Skin of body (tissue), 2 donors: ENCODE measurements around the gene GOLGA8M. TPM values are rescaled to one million over a fixed set of nuclear protein-coding genes. Genes with fewer than 3 reads are reported as not detected.
"Not testable (repeated sequence)": the region's sequence is repeated elsewhere in the genome, so short reads cannot be mapped to it uniquely, and the experiment has no call there.

Experiments used
- DNase-seq: peaks from one replicate; lab custom pipeline; 2025; lab: John Stamatoyannopoulos, UW
- total RNA-seq: library from RNA; depleted of rRNA; stranded (reverse); fragments of >200 nt; gene quantifications from one replicate; pipeline ENCODE4 v1.2.3, GENCODE V29; 2014

Gene GOLGA8M, protein sequence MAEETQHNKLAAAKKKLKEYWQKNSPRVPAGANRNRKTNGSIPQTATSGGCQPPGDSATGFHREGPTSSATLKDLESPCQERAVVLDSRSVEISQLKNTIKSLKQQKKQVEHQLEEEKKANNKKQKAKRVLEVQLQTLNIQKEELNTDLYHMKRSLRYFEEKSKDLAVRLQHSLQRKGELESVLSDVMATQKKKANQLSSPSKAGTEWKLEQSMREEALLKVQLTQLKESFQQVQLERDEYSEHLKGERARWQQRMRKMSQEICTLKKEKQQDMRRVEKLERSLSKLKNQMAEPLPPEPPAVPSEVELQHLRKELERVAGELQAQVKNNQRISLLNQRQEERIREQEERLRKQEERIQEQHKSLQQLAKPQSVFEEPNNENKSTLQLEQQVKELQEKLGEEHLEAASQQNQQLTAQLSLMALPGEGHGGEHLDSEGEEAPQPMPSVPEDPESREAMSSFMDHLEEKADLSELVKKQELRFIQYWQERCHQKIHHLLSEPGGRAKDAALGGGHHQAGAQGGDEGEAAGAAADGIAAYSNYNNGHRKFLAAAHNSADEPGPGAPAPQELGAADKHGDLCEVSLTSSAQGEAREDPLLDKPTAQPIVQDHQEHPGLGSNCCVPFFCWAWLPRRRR
- total RNA-seq, result 3.4 TPM

DNA sequence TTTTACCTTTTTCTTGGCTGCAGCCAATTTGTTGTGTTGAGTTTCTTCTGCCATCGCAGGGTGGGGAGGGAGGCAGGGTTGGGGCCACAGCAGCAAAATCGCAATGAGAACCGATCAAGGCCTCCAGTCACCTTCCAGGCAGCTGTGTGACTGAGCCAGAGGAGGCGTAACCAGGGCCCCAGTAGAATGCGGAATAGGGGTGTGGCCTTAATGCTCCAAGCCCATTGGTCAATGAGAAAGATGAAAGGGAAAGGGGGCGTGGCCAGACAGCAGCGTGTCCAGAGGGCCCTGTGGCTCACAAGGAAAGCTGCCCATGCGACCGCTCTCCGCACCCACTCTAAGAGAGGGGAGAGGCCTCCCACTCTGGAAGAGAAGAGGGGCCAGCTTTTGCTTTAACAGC lies at the start of gene GOLGA8M:
GOLGA8M (minus strand) TSS at position 152 of the 400 bp plus-strand sequence; CDS start at position 54, 98 bp downstream.
- DNase-seq, result not testable (repeated sequence)

DNA sequence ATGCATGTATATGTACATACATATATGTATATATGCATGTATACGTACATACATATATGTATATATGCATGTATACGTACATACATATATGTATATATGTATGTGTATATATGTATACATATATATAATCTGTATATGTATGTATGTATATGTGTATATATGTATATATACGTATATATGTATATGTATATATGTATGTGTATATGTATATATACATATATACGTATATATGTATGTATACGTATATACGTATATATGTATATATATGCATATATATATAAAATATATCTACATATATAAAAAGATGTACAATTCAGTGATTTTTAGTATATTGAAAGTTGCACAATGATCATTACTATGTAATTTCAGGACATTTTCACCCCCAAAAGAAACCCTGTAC lies 30.7 kb upstream of the GOLGA8M start:
- DNase-seq, result not testable (repeated sequence)

DNA sequence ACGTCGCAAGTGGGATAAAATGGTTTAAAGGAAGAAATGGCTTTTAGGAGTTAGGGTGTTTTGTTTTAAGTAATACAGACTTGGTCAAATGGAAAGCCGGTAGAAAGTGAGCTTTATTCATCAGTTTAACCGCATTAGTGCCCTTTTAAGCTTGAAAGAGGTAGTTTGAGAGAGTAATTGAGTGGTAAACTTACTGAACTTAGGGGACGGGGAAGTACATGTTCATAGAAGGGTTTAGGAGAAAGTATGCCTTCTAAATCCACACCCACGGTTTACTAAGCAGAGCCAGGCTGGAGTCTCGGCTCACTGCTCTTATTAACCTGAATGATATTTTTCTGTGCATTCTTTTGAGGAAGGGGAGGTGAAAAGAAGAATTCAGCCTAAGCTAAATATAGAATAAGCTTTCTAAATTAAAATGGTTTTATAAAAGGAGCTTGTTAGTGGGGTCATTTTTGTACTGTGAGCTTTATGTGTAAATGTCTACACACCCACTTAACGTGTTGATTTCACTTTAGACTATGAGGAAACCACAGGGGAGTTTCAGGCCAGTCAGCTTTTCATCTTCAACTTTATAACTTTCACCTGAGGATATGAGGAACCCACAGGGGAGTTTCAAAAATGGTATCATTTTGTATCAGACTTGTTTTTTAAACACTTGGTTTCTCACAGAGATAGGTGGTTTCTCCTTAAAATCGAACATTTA lies 26.5 kb upstream of the GOLGA8M start:
- DNase-seq, result not testable (repeated sequence)

DNA sequence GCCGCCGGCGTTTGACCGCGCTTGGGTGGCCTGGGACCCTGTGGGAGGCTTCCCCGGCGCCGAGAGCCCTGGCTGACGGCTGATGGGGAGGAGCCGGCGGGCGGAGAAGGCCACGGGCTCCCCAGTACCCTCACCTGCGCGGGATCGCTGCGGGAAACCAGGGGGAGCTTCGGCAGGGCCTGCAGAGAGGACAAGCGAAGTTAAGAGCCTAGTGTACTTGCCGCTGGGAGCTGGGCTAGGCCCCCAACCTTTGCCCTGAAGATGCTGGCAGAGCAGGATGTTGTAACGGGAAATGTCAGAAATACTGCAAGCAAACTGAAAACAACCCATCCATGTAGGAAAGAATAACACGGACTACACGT lies 26.0 kb upstream of the GOLGA8M start:
- DNase-seq, result not testable (repeated sequence)

DNA sequence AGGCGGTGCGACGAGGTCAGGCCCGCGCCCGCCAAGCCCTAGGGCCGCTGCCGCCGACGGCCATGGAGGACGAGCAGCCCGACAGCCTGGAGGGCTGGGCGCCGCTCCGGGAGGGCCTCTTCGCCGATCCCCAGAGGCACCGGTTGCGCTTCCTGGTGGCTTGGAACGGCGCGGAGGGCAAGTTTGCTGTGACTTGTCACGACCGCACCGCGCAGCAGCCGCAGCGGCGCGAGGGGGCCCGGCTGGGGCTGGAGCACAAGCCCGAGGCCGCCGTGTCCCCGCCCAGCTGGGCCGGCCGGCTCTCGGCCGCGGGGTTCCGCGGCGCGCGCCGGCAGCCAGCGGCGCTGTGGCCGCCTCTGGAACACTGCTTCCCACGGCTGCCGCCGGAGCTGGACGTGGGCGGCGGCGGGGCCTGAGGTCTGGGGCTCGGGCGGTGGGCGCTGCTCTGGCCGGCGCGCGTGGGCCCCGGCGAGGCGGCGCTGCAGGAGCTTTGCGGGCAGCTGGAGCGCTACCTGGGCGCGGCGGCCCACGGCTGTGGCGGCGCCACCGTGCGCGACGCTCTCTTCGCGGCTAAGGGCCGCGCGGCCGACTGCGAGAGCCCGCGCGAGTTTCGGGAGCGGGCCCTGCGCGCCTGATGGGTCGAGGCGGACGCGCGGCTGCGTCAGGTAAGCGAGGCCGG lies 25.4 kb upstream of the GOLGA8M start:
- DNase-seq, result not testable (repeated sequence)

DNA sequence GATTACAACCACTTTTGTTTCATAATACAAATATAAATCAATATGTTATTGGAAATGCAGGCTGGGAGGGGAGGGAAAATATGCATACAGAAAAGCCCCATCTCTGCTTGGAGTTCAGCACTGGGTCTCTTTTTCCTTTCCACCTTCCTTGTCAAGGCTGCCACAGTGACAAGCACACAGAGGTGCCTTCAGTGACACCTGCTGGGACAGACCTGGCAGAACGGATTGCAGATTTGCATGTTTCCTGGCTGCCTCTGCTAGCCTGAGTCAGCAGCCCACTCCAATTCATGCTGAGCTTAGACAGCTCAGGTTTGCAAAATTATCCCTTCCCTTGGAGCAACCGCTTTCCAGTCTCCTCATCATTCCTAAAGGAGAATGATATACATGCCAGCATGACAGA lies 15.8 kb upstream of the GOLGA8M start:
- DNase-seq, result not testable (repeated sequence)

DNA sequence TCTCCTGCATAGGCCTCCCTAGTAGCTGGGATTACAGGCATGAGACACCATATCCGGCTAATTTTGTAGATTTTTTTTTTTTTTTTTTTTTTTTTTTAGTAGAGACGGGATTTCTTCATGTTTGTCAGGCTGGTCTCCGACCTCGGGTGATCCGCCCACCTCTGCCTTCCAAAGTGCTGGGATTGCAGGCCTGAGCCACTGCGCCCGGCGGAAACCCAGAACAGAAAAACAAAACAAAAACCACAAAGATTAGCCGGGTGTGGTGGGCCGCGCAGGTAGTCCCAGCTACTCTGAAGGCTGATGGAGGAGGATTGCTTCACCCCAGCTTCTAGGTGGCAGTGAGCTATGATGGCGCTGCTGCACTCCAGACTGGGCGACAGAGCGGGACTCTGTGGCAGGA lies 14.8 kb upstream of the GOLGA8M start:
- DNase-seq, result not testable (repeated sequence)

DNA sequence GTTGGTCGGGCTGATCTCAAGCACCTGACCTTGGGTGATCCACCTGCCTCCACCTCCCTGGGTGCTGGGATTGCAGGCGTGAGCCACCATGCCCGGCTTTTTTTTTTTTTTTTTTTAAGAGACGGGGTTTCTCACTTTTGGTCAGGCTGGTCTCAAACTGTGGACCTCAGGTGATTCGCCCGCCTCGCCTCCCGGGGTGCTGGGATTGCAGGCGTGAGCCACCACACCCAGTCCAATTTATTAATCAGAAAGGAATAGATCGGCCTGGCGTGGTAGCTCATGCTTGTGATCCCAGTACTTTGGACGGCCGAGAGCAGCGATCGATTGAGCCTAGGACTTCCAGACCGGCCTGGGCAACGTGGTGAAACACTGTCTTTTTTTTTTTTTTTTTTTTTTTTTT lies 13.9 kb upstream of the GOLGA8M start:
- DNase-seq, result no peak

DNA sequence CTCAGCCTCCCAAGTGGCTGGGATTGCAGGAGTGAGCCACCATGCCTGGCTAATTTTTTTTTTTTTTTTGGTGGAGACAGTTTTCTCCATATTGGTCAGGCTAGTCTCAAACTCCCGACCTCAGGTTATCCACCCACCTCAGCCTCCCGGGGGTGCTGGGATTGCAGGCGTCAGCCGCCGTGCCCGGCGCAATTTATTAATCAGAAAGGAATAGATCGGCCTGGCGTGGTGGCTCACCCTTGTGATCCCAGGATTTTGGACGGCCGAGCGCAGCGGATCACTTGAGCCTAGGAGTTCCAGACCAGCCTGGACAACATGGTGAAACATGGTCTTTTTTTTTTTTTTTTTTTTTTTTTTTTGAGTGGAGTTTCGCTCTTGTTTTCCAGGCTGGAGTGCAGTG lies 13.3 kb upstream of the GOLGA8M start:
- DNase-seq, result no peak

DNA sequence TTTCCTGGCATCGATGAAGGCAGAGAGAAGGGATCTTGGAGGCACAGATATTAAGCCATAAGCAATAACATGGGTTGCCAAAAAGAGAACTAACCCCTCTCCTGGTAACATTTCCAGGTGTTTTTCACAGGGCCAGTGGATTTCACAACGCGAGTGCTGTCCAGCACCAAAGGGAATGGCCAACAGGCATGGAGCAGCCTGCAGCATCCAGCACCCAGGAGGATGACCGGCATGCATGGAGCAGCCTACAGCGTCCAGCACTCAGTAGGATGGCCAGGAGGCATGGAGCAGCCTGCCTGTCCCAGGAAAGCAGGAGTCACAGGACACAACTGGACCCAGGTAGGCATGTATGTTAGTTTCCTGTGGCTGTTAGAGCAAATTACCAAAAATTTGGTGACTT lies 11.8 kb upstream of the GOLGA8M start:
- DNase-seq, result not testable (repeated sequence)

DNA sequence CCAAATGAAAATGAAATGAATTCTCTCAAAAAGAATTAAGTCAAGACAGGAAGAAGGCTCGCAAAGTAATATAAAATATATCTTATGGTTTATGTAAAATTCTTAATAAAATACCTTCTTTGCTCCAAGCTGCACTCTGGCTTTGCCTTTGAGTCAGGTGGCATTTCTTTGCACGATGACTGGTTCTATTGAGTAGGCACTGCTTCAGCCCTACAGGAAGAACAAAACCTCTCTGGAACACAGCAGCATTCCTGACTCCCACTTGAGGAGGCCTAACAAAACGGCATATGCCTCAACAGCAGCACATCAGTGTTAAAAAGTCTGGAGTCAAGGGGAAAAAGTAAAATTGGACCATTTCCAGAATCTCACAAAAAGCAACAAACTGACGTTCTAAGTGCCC lies 7.4 kb upstream of the GOLGA8M start:
- not testable (repeated sequence) for DNase-seq

DNA sequence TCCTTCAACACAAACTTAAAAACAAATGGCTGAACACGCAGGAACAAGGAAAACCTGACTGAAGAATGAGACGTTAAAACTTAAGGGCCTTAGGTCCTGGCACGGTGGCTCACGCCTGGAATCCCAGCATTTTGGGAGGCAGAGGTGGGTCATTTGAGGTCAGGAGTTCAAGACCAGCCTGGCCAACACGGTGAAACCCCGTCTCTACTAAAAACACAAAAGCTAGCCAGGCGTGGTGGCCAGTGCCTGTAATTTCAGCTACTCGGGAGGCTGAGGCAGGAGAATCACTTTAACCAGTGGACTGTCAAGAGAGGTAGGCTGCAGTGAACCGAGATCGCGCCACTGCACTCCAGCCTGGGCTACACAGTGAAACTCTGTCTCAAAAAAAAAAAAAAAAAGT lies 6.4 kb upstream of the GOLGA8M start:
- DNase-seq, result not testable (repeated sequence)

DNA sequence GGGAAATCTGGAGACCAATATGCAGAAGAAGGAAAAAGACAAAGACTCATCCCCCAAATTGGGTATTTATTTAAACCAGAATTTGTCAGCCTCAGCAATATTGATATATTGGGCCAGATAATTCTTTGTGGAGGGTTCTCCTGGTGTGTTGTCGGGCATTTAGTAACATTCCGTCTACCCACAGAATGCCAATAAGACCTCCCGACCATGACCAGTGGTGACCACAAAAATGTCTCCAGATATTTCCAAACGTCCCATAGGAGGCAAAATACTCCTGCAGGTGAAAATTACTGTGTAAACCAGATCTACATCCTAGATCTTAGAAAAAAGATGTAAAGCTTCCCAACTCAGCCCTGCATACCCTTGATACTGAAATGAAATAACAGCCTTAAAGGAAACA lies 2.0 kb upstream of the GOLGA8M start:
- DNase-seq, result not testable (repeated sequence)

DNA sequence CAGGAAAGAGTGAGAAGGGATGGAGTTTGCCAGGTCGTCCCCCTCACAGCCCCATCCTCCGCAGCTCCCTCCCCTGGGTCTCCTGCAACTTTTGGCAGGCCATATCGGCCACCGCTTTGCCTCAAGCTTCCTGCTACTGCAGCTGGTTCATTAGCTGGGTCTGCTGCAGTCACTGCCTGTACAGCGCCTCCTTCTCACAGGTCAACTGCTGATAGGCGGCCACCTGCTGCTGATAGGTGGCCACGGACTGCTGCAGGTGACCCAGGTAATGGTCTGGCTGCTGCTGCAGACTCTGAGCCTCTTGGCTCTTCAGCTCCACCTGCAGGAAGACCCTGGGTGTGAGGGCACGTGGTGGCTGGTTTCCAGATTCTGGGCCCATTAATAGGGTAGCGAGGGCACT lies 8.3 kb downstream of the GOLGA8M start:
- DNase-seq, result not testable (repeated sequence)

DNA sequence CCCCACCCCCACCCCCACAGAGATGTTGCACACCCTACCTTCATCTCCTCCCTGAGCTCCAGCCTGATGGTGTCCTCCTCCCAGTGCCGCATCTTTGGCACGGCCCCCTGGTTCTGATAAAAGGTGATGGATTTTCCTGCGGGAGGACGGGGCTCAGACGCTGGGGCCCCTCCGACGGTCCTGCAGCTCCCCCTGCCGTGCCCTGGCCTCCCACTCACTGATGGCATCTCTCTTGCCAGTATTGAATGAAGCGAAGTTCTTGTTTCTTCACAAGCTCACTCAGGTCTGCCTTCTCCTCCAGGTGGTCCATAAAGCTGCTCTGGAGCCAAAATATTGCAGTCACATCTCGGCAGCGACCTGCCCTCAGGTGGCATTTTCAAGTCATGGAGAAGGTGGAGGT lies 9.8 kb downstream of the GOLGA8M start:
- not testable (repeated sequence) for DNase-seq

DNA sequence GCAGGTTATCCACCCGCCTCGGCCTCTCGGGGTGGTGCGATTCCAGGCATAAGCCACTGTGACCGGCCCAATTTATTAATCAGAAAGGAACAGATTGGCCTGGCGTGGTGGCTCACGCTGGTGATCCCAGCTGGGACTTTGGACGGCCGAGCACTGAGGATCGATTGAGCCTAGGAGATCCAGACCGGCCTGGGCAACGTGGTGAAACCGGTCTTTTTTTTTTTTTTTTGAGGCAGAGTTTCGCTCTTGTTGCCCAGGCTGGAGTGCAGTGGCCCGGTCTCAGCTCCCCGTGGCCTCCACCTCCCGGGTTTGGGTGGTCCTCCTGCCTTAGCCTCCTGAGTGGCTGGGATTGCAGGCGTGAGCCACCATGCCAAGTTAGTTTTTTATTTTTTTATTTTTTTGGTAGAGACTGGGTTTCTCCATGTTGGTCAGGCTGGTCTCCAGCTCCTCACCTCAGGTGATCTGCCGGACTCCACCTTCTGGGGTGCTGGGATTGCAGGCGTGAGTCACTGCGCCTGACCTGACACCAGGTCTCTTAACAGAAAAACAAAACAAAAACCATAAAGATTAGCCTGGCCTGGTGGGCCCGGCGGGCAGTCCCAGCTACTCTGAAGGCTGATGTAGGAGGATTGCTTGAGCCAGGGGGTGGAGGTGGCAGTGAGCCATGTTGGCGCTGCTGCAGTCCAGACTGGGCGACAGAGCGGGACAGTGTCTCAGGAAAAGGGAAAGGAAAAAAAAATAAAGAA lies 18.0 kb downstream of the GOLGA8M start:
- not testable (repeated sequence) for DNase-seq

DNA sequence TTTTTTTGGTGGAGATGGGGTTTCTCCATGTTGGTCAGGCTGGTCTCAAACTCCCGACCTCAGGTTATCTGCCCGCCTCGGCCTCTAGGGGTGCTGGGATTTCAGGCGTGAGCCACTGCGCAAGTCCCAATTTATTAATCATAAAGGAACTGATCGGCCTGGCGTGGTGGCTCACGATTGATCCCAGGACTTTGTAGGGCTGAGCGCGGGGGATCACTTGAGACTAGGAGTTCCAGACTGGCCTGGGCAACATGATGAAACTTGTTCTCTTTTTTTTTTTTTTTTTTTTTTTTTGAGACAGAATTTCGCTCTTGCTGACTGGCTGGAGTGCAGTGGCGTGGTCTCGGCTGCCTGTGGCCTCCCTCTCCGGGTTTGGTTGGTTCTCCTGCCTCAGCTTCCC lies 19.2 kb downstream of the GOLGA8M start:
- DNase-seq, result not testable (repeated sequence)

DNA sequence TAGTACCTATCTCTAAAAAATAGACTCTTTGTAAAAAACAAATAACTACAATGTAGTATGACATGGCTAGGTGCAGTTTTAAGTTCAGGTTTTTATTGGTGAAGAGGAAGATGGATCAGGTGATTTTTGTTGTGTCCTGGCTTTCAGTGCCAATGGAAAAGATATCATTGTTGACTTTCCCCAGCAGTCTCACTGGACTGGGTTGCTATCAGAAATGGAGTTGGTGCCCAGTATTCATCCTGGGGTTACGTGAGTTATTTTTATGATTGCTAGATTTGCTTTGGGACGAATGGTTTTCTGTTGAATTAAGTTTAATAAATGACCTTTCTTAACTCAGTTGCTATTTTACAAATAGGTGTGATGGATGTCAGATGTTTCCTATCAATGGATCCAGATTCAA lies 38.7 kb downstream of the GOLGA8M start:
- DNase-seq, result not testable (repeated sequence)

DNA sequence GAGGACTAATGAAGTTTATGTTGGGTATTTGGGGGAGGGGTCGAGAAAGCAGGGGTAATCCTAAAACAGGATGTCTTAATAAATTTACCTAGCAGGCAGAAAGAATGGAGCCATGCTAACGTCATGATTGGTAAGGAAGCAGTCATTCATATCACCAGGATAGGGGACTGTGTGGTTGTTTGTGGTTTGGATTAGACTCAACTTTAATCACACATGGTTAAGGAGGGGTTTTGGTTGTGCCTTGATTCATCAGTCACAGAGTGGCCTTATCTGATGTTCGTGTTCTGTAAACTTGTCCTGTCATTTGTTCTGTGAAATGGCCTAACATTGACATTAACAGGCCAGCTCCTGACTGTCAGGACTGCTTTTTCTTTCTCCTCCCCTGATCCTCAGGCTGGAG lies 40.1 kb downstream of the GOLGA8M start:
- DNase-seq, result not testable (repeated sequence)

DNA sequence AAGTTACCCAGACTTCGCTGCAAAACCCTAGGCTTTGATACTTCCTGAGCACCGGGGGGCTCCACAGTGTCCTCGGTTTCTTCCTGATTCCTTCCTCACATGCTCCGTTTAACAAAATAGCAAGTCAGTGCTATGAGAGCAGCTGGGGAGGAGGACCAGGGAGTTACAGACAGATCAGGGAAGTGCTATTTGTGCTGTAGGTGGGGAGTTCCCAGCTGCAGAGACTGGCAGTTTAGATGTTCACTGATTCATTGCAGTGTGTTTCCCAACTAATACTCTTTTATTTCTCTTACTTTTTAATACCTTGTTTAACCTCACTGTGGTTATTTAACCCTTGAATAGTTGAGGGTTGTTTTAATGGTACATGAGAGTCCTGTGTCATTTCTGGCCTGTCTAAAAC lies 45.8 kb downstream of the GOLGA8M start:
- DNase-seq, result not testable (repeated sequence)

DNA sequence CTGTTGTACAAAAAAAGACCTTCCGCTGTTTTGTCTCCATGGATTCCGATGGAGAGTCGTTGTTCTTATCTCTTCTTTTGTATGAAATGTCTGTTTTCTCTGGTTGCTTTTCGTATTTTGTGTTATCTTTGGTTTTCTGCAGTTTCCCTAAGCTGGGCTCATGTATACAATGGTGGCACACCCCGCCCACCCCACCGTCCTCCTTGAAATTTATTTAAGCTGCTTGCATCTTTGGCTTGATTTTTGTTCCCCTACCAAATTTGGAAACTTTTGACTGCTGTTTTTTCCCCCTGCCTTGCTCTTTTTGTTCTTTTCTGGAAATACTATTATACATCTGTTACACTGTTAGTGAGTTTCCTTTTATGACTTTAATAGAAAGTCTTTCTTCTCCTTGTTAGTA lies 47.6 kb downstream of the GOLGA8M start:
- not testable (repeated sequence) for DNase-seq
